SK-N-SH (cell line): ENCODE data around the gene CACNA2D4. TPM values are rescaled to one million over a fixed set of nuclear protein-coding genes. Genes with fewer than 3 reads are reported as not detected.

ENCODE experiments used
- CTCF ChIA-PET: fragments of 300-600, 350-600 bp; formaldehyde crosslinking; extraction: SDS; loops from one replicate; lab custom pipeline; 2021; lab: Yijun Ruan, JAX
- POLR2A ChIA-PET: fragments of 350-600 bp; sonication (Branson Sonifier 250); formaldehyde crosslinking; extraction: SDS; loops from one replicate; lab custom pipeline; 2020; ENCODE audit warnings: antibody characterized with exemption, inconsistent platforms; lab: Yijun Ruan, JAX
- DNase-seq: peaks from one replicate; pipeline ENCODE4 v3.0.0; 2012
- H2AFZ ChIP-seq: fragments of 200-600 bp; sonication (generic); 2 replicates; pipeline ENCODE4 v1.8.1; 2016; ENCODE audit warnings: antibody characterized with exemption, mild to moderate bottlenecking, low read depth
- H3F3A ChIP-seq: fragments of 200-600 bp; sonication (generic); replicated peaks from 2 replicates; pipeline ENCODE3; 2016; ENCODE audit warnings: antibody characterized with exemption, mild to moderate bottlenecking; ENCODE audit not compliant: insufficient read depth
- H3K27ac ChIP-seq, 2 experiments: fragments of 200-500 bp in 1 of 2; fragments of 200-600 bp in 1 of 2; sonication (Bioruptor generic) in 1 of 2; sonication (generic), shearing (Covaris generic) in 1 of 2; 2 replicates each; pipeline versions ENCODE4 v1.5.1 to v1.6.1; 2014 to 2016; ENCODE audit warnings: low read depth in 2 of 2, inconsistent platforms in 1 of 2, low read length in 1 of 2, mild to moderate bottlenecking in 1 of 2, mixed read lengths in 1 of 2
- H3K27me3 ChIP-seq: fragments of 200-600 bp; sonication (generic), shearing (Covaris generic); 2 replicates; pipeline ENCODE4 v1.6.1; 2016; ENCODE audit warnings: mixed run types; ENCODE audit not compliant: insufficient read depth
- H3K36me3 ChIP-seq, 2 experiments: fragments of 200-500 bp in 1 of 2; fragments of 200-600 bp in 1 of 2; sonication (Bioruptor generic) in 1 of 2; sonication (generic) in 1 of 2; replicated peaks in 1 of 2; 2 replicates each; pipeline versions ENCODE3 to v1.5.1; 2014 to 2016; ENCODE audit warnings: low read length in 1 of 2, mild to moderate bottlenecking in 1 of 2; ENCODE audit not compliant: insufficient read depth in 2 of 2, control insufficient read depth in 1 of 2
- H3K4me1 ChIP-seq, 2 experiments: fragments of 200-500 bp in 1 of 2; fragments of 200-600 bp in 1 of 2; sonication (Bioruptor generic) in 1 of 2; sonication (generic), shearing (Covaris generic) in 1 of 2; 2 replicates each; pipeline versions ENCODE4 v1.5.1 to v1.6.1; 2014 to 2016; ENCODE audit warnings: low read depth in 1 of 2, low read length in 1 of 2, mixed run types in 1 of 2; ENCODE audit not compliant: insufficient read depth in 2 of 2, control insufficient read depth in 1 of 2
- H3K4me2 ChIP-seq: fragments of 200-600 bp; sonication (generic), shearing (Covaris generic); 2 replicates; pipeline ENCODE4 v1.6.1; 2017; ENCODE audit warnings: mixed run types
- H3K4me3 ChIP-seq, 2 experiments: fragments of 200-500 bp in 1 of 2; fragments of 200-600 bp in 1 of 2; sonication (Bioruptor generic) in 1 of 2; sonication (generic), shearing (Covaris generic) in 1 of 2; 2 replicates each; pipeline versions ENCODE4 v1.5.1 to v1.8.1; 2014 to 2016; ENCODE audit warnings: low read depth in 2 of 2, inconsistent platforms in 1 of 2, low read length in 1 of 2, mild to moderate bottlenecking in 1 of 2, mixed read lengths in 1 of 2, moderate library complexity in 1 of 2
- H3K79me2 ChIP-seq: fragments of 200-600 bp; sonication (generic); 2 replicates; pipeline ENCODE4 v1.8.1; 2017; ENCODE audit warnings: mild to moderate bottlenecking; ENCODE audit not compliant: insufficient read depth
- H3K9ac ChIP-seq: fragments of 200-600 bp; sonication (generic); 2 replicates; pipeline ENCODE4 v1.6.1; 2017; ENCODE audit warnings: mixed run types
- H3K9me2 ChIP-seq: fragments of 200-600 bp; sonication (generic); 2 replicates; pipeline ENCODE4 v1.6.1; 2017; ENCODE audit warnings: mixed run types
- H3K9me3 ChIP-seq: fragments of 200-600 bp; sonication (generic); 2 replicates; pipeline ENCODE4 v1.6.1; 2017; ENCODE audit warnings: mixed run types, mild to moderate bottlenecking, moderate library complexity
- H4K20me1 ChIP-seq: fragments of 200-600 bp; sonication (generic); 2 replicates; pipeline ENCODE4 v1.6.1; 2017; ENCODE audit warnings: mild to moderate bottlenecking, mixed run types; ENCODE audit not compliant: insufficient read depth
- EZH2phosphoT487 ChIP-seq: fragments of 200-600 bp; sonication (generic); IDR thresholded peaks from 2 replicates; pipeline ENCODE4 v1.6.1; 2017; ENCODE audit warnings: low read depth, mixed run types, mild to moderate bottlenecking, antibody characterized with exemption, moderate library complexity, borderline replicate concordance
- RCOR1 ChIP-seq: fragments of 150-350 bp; IDR thresholded peaks from 2 replicates; pipeline ENCODE4 v1.6.1; 2017; ENCODE audit warnings: antibody characterized with exemption, low read length
- REST ChIP-seq: IDR thresholded peaks from 2 replicates; pipeline ENCODE4 v1.6.1; 2012; ENCODE audit warnings: mild to moderate bottlenecking, low read depth, low read length, moderate library complexity
- TCF12 ChIP-seq: IDR thresholded peaks from 2 replicates; pipeline ENCODE4 v1.4.0; 2012
- YY1 ChIP-seq: IDR thresholded peaks from 2 replicates; pipeline ENCODE4 v1.4.0; 2012; ENCODE audit warnings: low read depth, mild to moderate bottlenecking
- WGBS: methylation state at CpG from one replicate; pipeline ENCODE4 v1.1.6; 2017; ENCODE audit warnings: low lambda C conversion rate; 5-methylcytosine and 5-hydroxymethylcytosine counted together
- polyA plus RNA-seq, 3 experiments: library from polyadenylated mRNA; depleted of rRNA; stranded (reverse); fragments of >200 nt; gene quantifications; 2 replicates each; pipeline ENCODE4 v1.2.3, GENCODE V29; 2012
- TF ChIP-seq, protein P1 (sequence below): IDR thresholded peaks from 2 replicates; pipeline ENCODE4 v1.4.0; 2012; ENCODE audit warnings: low read depth, borderline replicate concordance
- TF ChIP-seq, protein P2 (sequence below): IDR thresholded peaks from 2 replicates; pipeline ENCODE4; 2012
- TF ChIP-seq, protein P3 (sequence below): IDR thresholded peaks from 2 replicates; pipeline ENCODE4 v1.4.0; 2012; ENCODE audit warnings: low read depth, borderline replicate concordance

CACNA2D4 gene
- polyA plus RNA-seq, 1 of the 3 experiments (the other 2 are of a cell fraction): 0.02 TPM

- Histone ChIP-seq H3K4me3 (no peak overlapping the region), H3K4me2 (no peak overlapping the region), H3K36me3 (no peaks in the 10 kb centered on the region), H3K9ac (no peak overlapping the region), H3K4me1 (peaks cover 0 to 45% of the 10 kb centered on the region in 2 experiments; a peak in 1 of 4 replicates), H3K79me2 (no peaks in the 10 kb centered on the region), H3F3A (no peaks in the 10 kb centered on the region), H3K27ac (no peak overlapping the region), H3K9me2 (no peaks in the 10 kb centered on the region), H2AFZ (no peak overlapping the region), H3K27me3 (no peaks in the 10 kb centered on the region; the same call in 1 of the 2 replicates), H3K9me3 (no peaks in the 10 kb centered on the region), H4K20me1 (no peaks in the 10 kb centered on the region)
- POLR2A ChIA-PET: no interaction called here
- DNase-seq: no peak
- TF ChIP-seq, protein P1, sequence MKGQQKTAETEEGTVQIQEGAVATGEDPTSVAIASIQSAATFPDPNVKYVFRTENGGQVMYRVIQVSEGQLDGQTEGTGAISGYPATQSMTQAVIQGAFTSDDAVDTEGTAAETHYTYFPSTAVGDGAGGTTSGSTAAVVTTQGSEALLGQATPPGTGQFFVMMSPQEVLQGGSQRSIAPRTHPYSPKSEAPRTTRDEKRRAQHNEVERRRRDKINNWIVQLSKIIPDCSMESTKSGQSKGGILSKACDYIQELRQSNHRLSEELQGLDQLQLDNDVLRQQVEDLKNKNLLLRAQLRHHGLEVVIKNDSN: no peak
- TF ChIP-seq REST (no peak), YY1 (no peak), TCF12 (no peak), RCOR1 (no peak), EZH2phosphoT487 (no peak)
- TF ChIP-seq, protein P2, sequence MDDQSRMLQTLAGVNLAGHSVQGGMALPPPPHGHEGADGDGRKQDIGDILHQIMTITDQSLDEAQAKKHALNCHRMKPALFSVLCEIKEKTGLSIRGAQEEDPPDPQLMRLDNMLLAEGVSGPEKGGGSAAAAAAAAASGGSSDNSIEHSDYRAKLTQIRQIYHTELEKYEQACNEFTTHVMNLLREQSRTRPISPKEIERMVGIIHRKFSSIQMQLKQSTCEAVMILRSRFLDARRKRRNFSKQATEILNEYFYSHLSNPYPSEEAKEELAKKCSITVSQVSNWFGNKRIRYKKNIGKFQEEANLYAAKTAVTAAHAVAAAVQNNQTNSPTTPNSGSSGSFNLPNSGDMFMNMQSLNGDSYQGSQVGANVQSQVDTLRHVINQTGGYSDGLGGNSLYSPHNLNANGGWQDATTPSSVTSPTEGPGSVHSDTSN: no peak
- TF ChIP-seq, protein P3, sequence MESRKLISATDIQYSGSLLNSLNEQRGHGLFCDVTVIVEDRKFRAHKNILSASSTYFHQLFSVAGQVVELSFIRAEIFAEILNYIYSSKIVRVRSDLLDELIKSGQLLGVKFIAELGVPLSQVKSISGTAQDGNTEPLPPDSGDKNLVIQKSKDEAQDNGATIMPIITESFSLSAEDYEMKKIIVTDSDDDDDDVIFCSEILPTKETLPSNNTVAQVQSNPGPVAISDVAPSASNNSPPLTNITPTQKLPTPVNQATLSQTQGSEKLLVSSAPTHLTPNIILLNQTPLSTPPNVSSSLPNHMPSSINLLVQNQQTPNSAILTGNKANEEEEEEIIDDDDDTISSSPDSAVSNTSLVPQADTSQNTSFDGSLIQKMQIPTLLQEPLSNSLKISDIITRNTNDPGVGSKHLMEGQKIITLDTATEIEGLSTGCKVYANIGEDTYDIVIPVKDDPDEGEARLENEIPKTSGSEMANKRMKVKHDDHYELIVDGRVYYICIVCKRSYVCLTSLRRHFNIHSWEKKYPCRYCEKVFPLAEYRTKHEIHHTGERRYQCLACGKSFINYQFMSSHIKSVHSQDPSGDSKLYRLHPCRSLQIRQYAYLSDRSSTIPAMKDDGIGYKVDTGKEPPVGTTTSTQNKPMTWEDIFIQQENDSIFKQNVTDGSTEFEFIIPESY: no peak
- CTCF ChIA-PET: interaction anchor here (0.6 kb wide), 1 partner anchor 132 kb away, joined by 3 read pairs; no protein-coding TSS in a partner anchor
- 85% methylated on average over 12 of the region's 12 CpGs for WGBS
Observed at GRCh38 chr12:1922985-1923384, 4.5 kb upstream of the CACNA2D4 start.
